H1 (cell line): Measurements from ENCODE around the gene PTEN. TPM values are rescaled to one million over a fixed set of nuclear protein-coding genes. Genes with fewer than 3 reads are reported as not detected.
A peak's percentile ranks its signal among the peaks of the same experiment; 100 is the strongest.

Experiments
- CTCF ChIA-PET: fragments of 300-600 bp; sonication (Branson Sonifier 250); formaldehyde crosslinking; loops from one replicate; lab custom pipeline; 2021; ENCODE audit not compliant: partially characterized antibody; lab: Charles Lee
- POLR2A ChIA-PET: fragments of 300-600 bp; sonication (Branson Sonifier 250); formaldehyde crosslinking; loops from one replicate; lab custom pipeline; 2021; ENCODE audit warnings: inconsistent platforms; ENCODE audit not compliant: partially characterized antibody; lab: Charles Lee
- DNase-seq, 2 experiments: peaks; one replicate each; pipeline versions ENCODE4 v3.0.0 to v3.0.0-alpha.2; 2010 to 2022; ENCODE audit warnings: low spot score in 2 of 2, low read depth in 1 of 2, mixed read lengths in 1 of 2
- FAIRE-seq: peaks from 2 replicates; lab custom pipeline; 2011; peaks lifted over from hg19 to GRCh38; lab: Jason Lieb, UNC
- H2AFZ ChIP-seq: 2 replicates; pipeline ENCODE4 v1.8.1; 2012; ENCODE audit warnings: low read length, inconsistent platforms
- H2AK5ac ChIP-seq: 2 replicates; pipeline ENCODE4 v1.6.1; 2013; ENCODE audit warnings: low read depth, low read length
- H2BK120ac ChIP-seq: replicated peaks from 2 replicates; pipeline ENCODE3; 2013; ENCODE audit warnings: low read depth, low read length, inconsistent platforms
- H2BK12ac ChIP-seq: 2 replicates; pipeline ENCODE4 v1.6.1; 2013; ENCODE audit warnings: low read depth, low read length
- H2BK15ac ChIP-seq: 2 replicates; pipeline ENCODE4 v1.6.1; 2013; ENCODE audit warnings: low read length
- H2BK20ac ChIP-seq: 2 replicates; pipeline ENCODE4 v1.6.1; 2013; ENCODE audit warnings: low read length
- H2BK5ac ChIP-seq: 2 replicates; pipeline ENCODE4 v1.6.1; 2013; ENCODE audit warnings: low read depth, low read length
- H3K14ac ChIP-seq: 2 replicates; pipeline ENCODE4 v1.6.1; 2013; ENCODE audit warnings: inconsistent platforms; ENCODE audit not compliant: insufficient read length
- H3K18ac ChIP-seq: 2 replicates; pipeline ENCODE4 v1.6.1; 2013; ENCODE audit warnings: low read length; ENCODE audit errors: extremely low read depth
- H3K23ac ChIP-seq: 2 replicates; pipeline ENCODE4 v1.6.1; 2013; ENCODE audit warnings: inconsistent platforms; ENCODE audit not compliant: insufficient read length
- H3K23me2 ChIP-seq: 2 replicates; pipeline ENCODE4 v1.6.1; 2013; ENCODE audit warnings: low read depth, low read length
- H3K27ac ChIP-seq: 2 replicates; pipeline ENCODE4 v1.6.1; 2011; ENCODE audit warnings: low read depth, low read length, inconsistent platforms
- H3K27me3 ChIP-seq, 4 experiments: replicated peaks in 1 of 4; 1 replicate in 1 of 4; 2 replicates in 3 of 4; pipeline versions ENCODE4 v1.6.1 to v1.8.1; 2011 to 2013; ENCODE audit warnings: low read length in 3 of 4, mild to moderate bottlenecking in 3 of 4, inconsistent platforms in 2 of 4, mixed read lengths in 2 of 4, moderate library complexity in 1 of 4; ENCODE audit not compliant: control insufficient read depth in 3 of 4, insufficient read depth in 3 of 4; ENCODE audit errors: extremely low read depth in 1 of 4
- H3K36me3 ChIP-seq, 4 experiments: 2 replicates each; pipeline versions ENCODE4 v1.6.1 to v1.8.1; 2011 to 2013; ENCODE audit warnings: mild to moderate bottlenecking in 4 of 4, low read length in 3 of 4, moderate library complexity in 2 of 4, control low read depth in 1 of 4, inconsistent platforms in 1 of 4; ENCODE audit not compliant: insufficient read depth in 4 of 4, control insufficient read depth in 2 of 4
- H3K4ac ChIP-seq: replicated peaks from 2 replicates; pipeline ENCODE3; 2013; ENCODE audit warnings: low read length, low read depth, mixed read lengths, inconsistent platforms; ENCODE audit not compliant: insufficient read length
- H3K4me1 ChIP-seq, 4 experiments: replicated peaks in 1 of 4; 1 replicate in 1 of 4; 2 replicates in 3 of 4; pipeline versions ENCODE4 v1.6.1 to v1.8.1; 2011 to 2013; ENCODE audit warnings: low read length in 3 of 4, inconsistent platforms in 2 of 4, mixed read lengths in 1 of 4; ENCODE audit not compliant: insufficient read depth in 4 of 4, control insufficient read depth in 3 of 4
- H3K4me2 ChIP-seq, 2 experiments: 2 replicates each; pipeline versions ENCODE4 v1.6.1 to v1.8.1; 2011 to 2013; ENCODE audit warnings: low read depth in 2 of 2, low read length in 2 of 2, control low read depth in 1 of 2, inconsistent platforms in 1 of 2, mild to moderate bottlenecking in 1 of 2; ENCODE audit not compliant: insufficient read depth in 1 of 2
- H3K4me3 ChIP-seq, 4 experiments: fragments of 200-600, 300-600 bp in 1 of 4; sonication (generic), shearing (Covaris generic), sonication (Bioruptor Twin) in 1 of 4; 2 replicates each; pipeline versions ENCODE4 v1.5.1 to v1.8.1; 2011 to 2016; ENCODE audit warnings: low read length in 4 of 4, low read depth in 3 of 4, control low read depth in 2 of 4, inconsistent platforms in 2 of 4, mild to moderate bottlenecking in 2 of 4, mixed read lengths in 1 of 4, moderate library complexity in 1 of 4; ENCODE audit not compliant: insufficient read depth in 2 of 4; ENCODE audit errors: extremely low read depth in 1 of 4
- H3K56ac ChIP-seq: replicated peaks from 2 replicates; pipeline ENCODE3; 2013; ENCODE audit warnings: low read depth, mild to moderate bottlenecking, mixed read lengths, low read length, inconsistent platforms; ENCODE audit not compliant: insufficient read length
- H3K79me1 ChIP-seq: 2 replicates; pipeline ENCODE4 v1.6.1; 2013; ENCODE audit warnings: low read depth, low read length, control low read depth
- H3K79me2 ChIP-seq, 2 experiments: 2 replicates each; pipeline versions ENCODE4 v1.6.1 to v1.8.1; 2012 to 2013; ENCODE audit warnings: low read length in 2 of 2, mild to moderate bottlenecking in 2 of 2, inconsistent platforms in 1 of 2; ENCODE audit not compliant: insufficient read depth in 2 of 2, control insufficient read depth in 1 of 2
- H3K9ac ChIP-seq, 4 experiments: replicated peaks in 1 of 4; 1 replicate in 1 of 4; 2 replicates in 3 of 4; pipeline versions ENCODE4 v1.6.1 to v1.8.1; 2011 to 2013; ENCODE audit warnings: low read depth in 3 of 4, low read length in 3 of 4, control low read depth in 2 of 4, mild to moderate bottlenecking in 2 of 4, moderate library complexity in 2 of 4, inconsistent platforms in 1 of 4; ENCODE audit errors: extremely low read depth in 1 of 4
- H3K9me3 ChIP-seq, 2 experiments: 2 replicates each; pipeline versions ENCODE4 v1.6.1 to v1.8.1; 2012 to 2013; ENCODE audit warnings: mild to moderate bottlenecking in 2 of 2, moderate library complexity in 2 of 2, control low read depth in 1 of 2, inconsistent platforms in 1 of 2, low read depth in 1 of 2, low read length in 1 of 2, mixed read lengths in 1 of 2; ENCODE audit not compliant: insufficient read depth in 2 of 2
- H4K20me1 ChIP-seq, 2 experiments: replicated peaks in 1 of 2; 2 replicates each; pipeline versions ENCODE3 to v1.8.1; 2011 to 2013; ENCODE audit warnings: inconsistent platforms in 2 of 2, low read length in 2 of 2, mild to moderate bottlenecking in 1 of 2; ENCODE audit not compliant: insufficient read depth in 2 of 2, control insufficient read depth in 1 of 2
- H4K5ac ChIP-seq: 2 replicates; pipeline ENCODE4 v1.6.1; 2013; ENCODE audit warnings: low read length, low read depth, mixed read lengths, inconsistent platforms; ENCODE audit not compliant: insufficient read length
- H4K8ac ChIP-seq: 2 replicates; pipeline ENCODE4 v1.8.0; 2013; ENCODE audit warnings: mild to moderate bottlenecking, moderate library complexity, low read length, inconsistent platforms; ENCODE audit not compliant: insufficient read depth; ENCODE audit errors: extremely low read depth
- H4K91ac ChIP-seq: replicated peaks from 2 replicates; pipeline ENCODE3; 2013; ENCODE audit warnings: low read length, mixed read lengths, inconsistent platforms; ENCODE audit not compliant: insufficient read length
- CBX8 ChIP-seq: fragments of 300-800, 300-1000 bp; sonication (generic); IDR thresholded peaks from 2 replicates; pipeline ENCODE4 v1.7.1; 2016; ENCODE audit warnings: low read depth, low read length, borderline replicate concordance
- CEBPB ChIP-seq: IDR thresholded peaks from 2 replicates; pipeline ENCODE4 v1.6.1; 2012; ENCODE audit warnings: low read depth, low read length
- CHD1 ChIP-seq: IDR thresholded peaks from 2 replicates; pipeline ENCODE4 v1.6.1; 2012; ENCODE audit warnings: low read depth, low read length, improper control_type of control experiment
- NRF1 ChIP-seq: IDR thresholded peaks from 2 replicates; pipeline ENCODE4 v1.6.1; 2011; ENCODE audit warnings: mild to moderate bottlenecking, low read depth, low read length, improper control_type of control experiment
- RAD21 ChIP-seq, 2 experiments: IDR thresholded peaks in 1 of 2; conservative IDR thresholded peaks in 1 of 2; 2 replicates each; pipeline ENCODE4 v1.6.1; 2011; ENCODE audit warnings: low read depth in 2 of 2, low read length in 2 of 2, improper control_type of control experiment in 1 of 2, inconsistent platforms in 1 of 2, mild to moderate bottlenecking in 1 of 2, moderate library complexity in 1 of 2
- RFX5 ChIP-seq: IDR thresholded peaks from 2 replicates; pipeline ENCODE4 v1.6.1; 2011; ENCODE audit warnings: low read depth, low read length, improper control_type of control experiment, borderline replicate concordance
- TAF1 ChIP-seq: IDR thresholded peaks from 2 replicates; pipeline ENCODE4 v1.6.1; 2011; ENCODE audit warnings: mild to moderate bottlenecking, low read depth, low read length
- WGBS, 2 experiments: shearing (Covaris generic) in 1 of 2; methylation state at CpG; one replicate each; pipeline versions ENCODE4 v1.1.6 to v1.1.7; 2013 to 2015; ENCODE audit warnings: low lambda C conversion rate in 2 of 2, mixed read lengths in 2 of 2, inconsistent platforms in 1 of 2, low coverage in 1 of 2, missing lambda C conversion rate in 1 of 2; ENCODE audit not compliant: insufficient replicate concordance in 2 of 2, insufficient coverage in 1 of 2, insufficient read length in 1 of 2; ENCODE audit errors: extremely low coverage in 1 of 2, missing lambda C conversion rate in 1 of 2; 5-methylcytosine and 5-hydroxymethylcytosine counted together
- polyA plus RNA-seq, 7 experiments: library from polyadenylated mRNA; depleted of rRNA in 3 of 7; stranded (reverse) in 5 of 7; unstranded in 2 of 7; fragments of >200 nt in 5 of 7; fragments of 200-250 nt in 2 of 7; gene quantifications; 1 replicate in 5 of 7; 2 replicates in 1 of 7; 4 replicates in 1 of 7; pipeline versions ENCODE4 v1.2.1 to v1.2.3, GENCODE V29; 2011 to 2013; ENCODE audit warnings: missing spikeins in 2 of 7, mixed read lengths in 2 of 7
- total RNA-seq: library from RNA; stranded (reverse); fragmentation: NEBNext Ultra II Directional; extraction: Animal tissue kit (Norgen Biotek cat#: 25700); gene quantifications from 2 replicates; pipeline ENCODE4 v1.2.1, GENCODE V29; 2021

Gene PTEN
- total and polyA plus RNA-seq, 2 of the 8 experiments (the other 6 are each of a cell fraction or from before 2014, with no cell fraction given): 6.3 to 48.7 TPM

- DNase-seq: no peak
- Histone ChIP-seq H3K23me2 (peaks cover 10% of the 10 kb centered on the region), H3K4me1 (0 out of 7 replicates have a peak, but pooled peaks cover 0 to 3% (median 0%) of the 10 kb centered on the region in 4 experiments), H4K8ac (no peak overlapping the region), H2BK5ac (no peak overlapping the region), H3K36me3 (no peaks in the 10 kb centered on the region; a peak in 1 of 8 replicates), H2AK5ac (no peak overlapping the region), H3K14ac (no peak overlapping the region), H4K20me1 (peaks cover 17 to 19% of the 10 kb centered on the region in 2 experiments), H3K9ac (no peak overlapping the region), H2AFZ (no peak overlapping the region)
- CTCF ChIA-PET: no interaction called here
- POLR2A ChIA-PET: interaction anchor here (0.6 to 1.2 kb wide), 2 partner anchors 12 to 159 kb away, joined by 4 to 7 read pairs; no protein-coding TSS in a partner anchor
- TF ChIP-seq TAF1 (no peak), RAD21 (IDR thresholded peaks at IDR 0.05 in 1 of 2, conservative IDR thresholded peaks at IDR 0.05 in 1 of 2; ENCODE audit: low read depth in 2 of 2, low read length in 2 of 2) (no peak), CHD1 (no peak), RFX5 (no peak), CEBPB (no peak), NRF1 (no peak), CBX8 (no peak)
- TF ChIP-seq, all 59 proteins: peak for 0
- Histone ChIP-seq H2BK20ac (no peak overlapping the region), H3K18ac (no peak overlapping the region), H2BK15ac (no peak overlapping the region), H4K5ac (no peak overlapping the region), H4K91ac (no peak overlapping the region), H3K4ac (no peak overlapping the region), H2BK120ac (no peak overlapping the region), H3K23ac (no peak overlapping the region), H3K79me2 (peaks cover 23 to 92% of the 10 kb centered on the region in 2 experiments), H3K27me3 (no peaks in the 10 kb centered on the region), H3K56ac (no peak overlapping the region), H3K27ac (no peak overlapping the region), H3K79me1 (no peaks in the 10 kb centered on the region), H3K9me3 (no peaks in the 10 kb centered on the region), H2BK12ac (no peak overlapping the region), H3K4me3 (peak overlapping the region in 1 of 4 experiments; percentile 83; a peak in 2 of 8 replicates), H3K4me2 (peak overlapping the region; percentile 43 to 78; a peak in 3 of 4 replicates)
- FAIRE-seq: no peak
- WGBS, 2 experiments: 55% methylated on average over 1 of the region's 1 CpG; no CpG with 5 or more reads in 1 of the 2 experiments
These were observed 4.9 kb downstream of the PTEN start for GRCh38 chr10:87868277-87868676.
